ENCODE data around the gene CSNK2A3.

DNA sequence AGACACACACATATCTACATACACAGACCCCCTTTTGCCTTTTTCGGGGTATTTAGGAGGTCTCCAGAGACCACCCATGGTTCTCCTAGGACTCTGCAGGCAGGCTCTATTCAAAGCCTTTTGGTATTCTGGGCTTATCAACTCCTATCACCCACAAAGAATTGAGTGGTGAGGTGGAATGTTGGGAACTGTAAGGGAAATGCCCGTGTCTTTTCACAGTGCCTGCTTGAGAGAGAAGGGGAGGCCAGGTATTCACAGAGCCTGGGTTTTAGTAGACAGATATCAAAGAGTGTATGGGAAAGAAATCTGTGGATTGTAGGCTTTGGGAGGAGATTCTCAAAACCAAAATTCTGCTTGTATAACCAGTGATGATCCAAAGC is 44.0 kb upstream of the CSNK2A3 start:
- no peak for TF ChIP-seq POLR2AphosphoS5 (IDR thresholded peaks at IDR 0.05; ENCODE audit: low read depth, low read length)
- TF ChIP-seq TAF1 (IDR thresholded peaks at IDR 0.05; ENCODE audit: borderline replicate concordance, insufficient read depth, low read length) = no peak
